Measurements from ENCODE around the gene TRERF1. TPM values are rescaled to one million over a fixed set of nuclear protein-coding genes. Genes with fewer than 3 reads are reported as not detected.

TRERF1 gene
- total and polyA plus RNA-seq, 2 experiments from 2014 or later, result 11.2 to 20.6 TPM

DNA sequence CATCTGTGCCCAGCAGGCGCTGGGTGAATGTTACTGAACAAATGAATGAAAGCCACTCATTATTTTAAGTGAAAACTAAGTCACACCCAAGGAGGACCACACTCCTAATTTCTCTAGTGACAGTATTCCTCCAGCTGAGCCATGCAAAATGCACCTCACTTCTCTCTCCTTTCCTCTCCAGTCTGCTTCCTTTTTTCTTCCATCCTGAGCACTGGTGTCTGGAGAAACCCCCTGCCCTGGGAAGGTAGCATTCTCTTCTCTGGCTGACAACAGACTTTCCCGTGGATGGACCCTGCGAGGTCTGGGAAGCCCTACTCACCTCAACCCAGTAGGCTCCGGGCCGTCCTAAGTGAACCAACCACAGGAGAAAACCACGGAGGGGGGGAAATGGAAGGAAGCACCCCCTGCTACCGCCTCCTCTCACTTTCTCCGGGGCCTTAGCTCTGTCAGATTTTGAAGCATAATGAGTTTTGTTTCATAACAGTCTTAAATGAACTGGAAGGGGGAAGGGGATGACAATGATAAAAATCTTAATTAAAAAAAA, 22.6 kb downstream of the TRERF1 start:
- H3F3A ChIP-seq (replicated peaks; ENCODE audit: low read depth), result 0 out of 2 replicates have a peak, but pooled peaks cover 9% of the 10 kb centered on the region
- no peak for DNase-seq (ENCODE audit: low spot score)
- H3K4me3 ChIP-seq, result no peak overlapping the region; the same call in 1 of the 2 replicates
- peaks cover 100% of the 10 kb centered on the region for H3K79me2 ChIP-seq (replicated peaks; ENCODE audit: insufficient read depth)
- H3K9me2 ChIP-seq (ENCODE audit: insufficient read depth), result no peaks in the 10 kb centered on the region
- peak overlapping the region; percentile 60 for H3K4me2 ChIP-seq
- H3K27me3 Mint-ChIP-seq (ENCODE audit: insufficient read depth, low read depth, poor library complexity), result peaks cover 6% of the 10 kb centered on the region
- H3K27me3 ChIP-seq (ENCODE audit: insufficient read depth), result no peaks in the 10 kb centered on the region
- H3K36me3 Mint-ChIP-seq (ENCODE audit: low read depth), result peaks cover 21% of the 10 kb centered on the region
- H2AFZ ChIP-seq, result no peak overlapping the region
- peak; percentile 31; the same call in 2 of the 3 replicates for ATAC-seq
- H3K27ac ChIP-seq (ENCODE audit: low read depth), result peak overlapping the region; percentile 63
- H3K9me3 Mint-ChIP-seq, result peaks cover 12% of the 10 kb centered on the region
- no peak for TF ChIP-seq ZNF114 (CRISPR knock-in tag; IDR thresholded peaks at IDR 0.05)
- no peak for TF ChIP-seq STAT1 (IDR thresholded peaks at IDR 0.05; ENCODE audit: unreplicated experiment)
- TF ChIP-seq JUNB (IDR thresholded peaks at IDR 0.05; ENCODE audit: unreplicated experiment), result no peak
- no peak for TF ChIP-seq ZNF462 (CRISPR knock-in tag; IDR thresholded peaks at IDR 0.05)
- TF ChIP-seq NANOG (IDR thresholded peaks at IDR 0.05; ENCODE audit: borderline replicate concordance), result no peak
- TF ChIP-seq, protein P1, sequence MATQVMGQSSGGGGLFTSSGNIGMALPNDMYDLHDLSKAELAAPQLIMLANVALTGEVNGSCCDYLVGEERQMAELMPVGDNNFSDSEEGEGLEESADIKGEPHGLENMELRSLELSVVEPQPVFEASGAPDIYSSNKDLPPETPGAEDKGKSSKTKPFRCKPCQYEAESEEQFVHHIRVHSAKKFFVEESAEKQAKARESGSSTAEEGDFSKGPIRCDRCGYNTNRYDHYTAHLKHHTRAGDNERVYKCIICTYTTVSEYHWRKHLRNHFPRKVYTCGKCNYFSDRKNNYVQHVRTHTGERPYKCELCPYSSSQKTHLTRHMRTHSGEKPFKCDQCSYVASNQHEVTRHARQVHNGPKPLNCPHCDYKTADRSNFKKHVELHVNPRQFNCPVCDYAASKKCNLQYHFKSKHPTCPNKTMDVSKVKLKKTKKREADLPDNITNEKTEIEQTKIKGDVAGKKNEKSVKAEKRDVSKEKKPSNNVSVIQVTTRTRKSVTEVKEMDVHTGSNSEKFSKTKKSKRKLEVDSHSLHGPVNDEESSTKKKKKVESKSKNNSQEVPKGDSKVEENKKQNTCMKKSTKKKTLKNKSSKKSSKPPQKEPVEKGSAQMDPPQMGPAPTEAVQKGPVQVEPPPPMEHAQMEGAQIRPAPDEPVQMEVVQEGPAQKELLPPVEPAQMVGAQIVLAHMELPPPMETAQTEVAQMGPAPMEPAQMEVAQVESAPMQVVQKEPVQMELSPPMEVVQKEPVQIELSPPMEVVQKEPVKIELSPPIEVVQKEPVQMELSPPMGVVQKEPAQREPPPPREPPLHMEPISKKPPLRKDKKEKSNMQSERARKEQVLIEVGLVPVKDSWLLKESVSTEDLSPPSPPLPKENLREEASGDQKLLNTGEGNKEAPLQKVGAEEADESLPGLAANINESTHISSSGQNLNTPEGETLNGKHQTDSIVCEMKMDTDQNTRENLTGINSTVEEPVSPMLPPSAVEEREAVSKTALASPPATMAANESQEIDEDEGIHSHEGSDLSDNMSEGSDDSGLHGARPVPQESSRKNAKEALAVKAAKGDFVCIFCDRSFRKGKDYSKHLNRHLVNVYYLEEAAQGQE (IDR thresholded peaks at IDR 0.05; ENCODE audit: unreplicated experiment), result no peak
- TF ChIP-seq EZH2 (IDR thresholded peaks at IDR 0.05; ENCODE audit: low read depth, unreplicated experiment), result no peak
- TF ChIP-seq CREB1 (CRISPR knock-in tag; IDR thresholded peaks at IDR 0.05; ENCODE audit: low read depth), result no peak
- TF ChIP-seq, protein P2, sequence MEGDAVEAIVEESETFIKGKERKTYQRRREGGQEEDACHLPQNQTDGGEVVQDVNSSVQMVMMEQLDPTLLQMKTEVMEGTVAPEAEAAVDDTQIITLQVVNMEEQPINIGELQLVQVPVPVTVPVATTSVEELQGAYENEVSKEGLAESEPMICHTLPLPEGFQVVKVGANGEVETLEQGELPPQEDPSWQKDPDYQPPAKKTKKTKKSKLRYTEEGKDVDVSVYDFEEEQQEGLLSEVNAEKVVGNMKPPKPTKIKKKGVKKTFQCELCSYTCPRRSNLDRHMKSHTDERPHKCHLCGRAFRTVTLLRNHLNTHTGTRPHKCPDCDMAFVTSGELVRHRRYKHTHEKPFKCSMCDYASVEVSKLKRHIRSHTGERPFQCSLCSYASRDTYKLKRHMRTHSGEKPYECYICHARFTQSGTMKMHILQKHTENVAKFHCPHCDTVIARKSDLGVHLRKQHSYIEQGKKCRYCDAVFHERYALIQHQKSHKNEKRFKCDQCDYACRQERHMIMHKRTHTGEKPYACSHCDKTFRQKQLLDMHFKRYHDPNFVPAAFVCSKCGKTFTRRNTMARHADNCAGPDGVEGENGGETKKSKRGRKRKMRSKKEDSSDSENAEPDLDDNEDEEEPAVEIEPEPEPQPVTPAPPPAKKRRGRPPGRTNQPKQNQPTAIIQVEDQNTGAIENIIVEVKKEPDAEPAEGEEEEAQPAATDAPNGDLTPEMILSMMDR (conservative IDR thresholded peaks at IDR 0.05; ENCODE audit: low read depth in 2 of 2), result no peak
- TF ChIP-seq POLR2AphosphoS5 (IDR thresholded peaks at IDR 0.05; ENCODE audit: low read depth), result no peak
- peaks cover 53% of the 10 kb centered on the region for H3K4me1 Mint-ChIP-seq
- H3K27ac Mint-ChIP-seq, result peak overlapping the region; percentile 84
- H3K4me3 Mint-ChIP-seq, result no peak overlapping the region; the same call in 2 of the 3 replicates
- H3K36me3 ChIP-seq (ENCODE audit: insufficient read depth), result peaks cover 7% of the 10 kb centered on the region; the same call in 1 of the 2 replicates
- peaks cover 60% of the 10 kb centered on the region for H4K20me1 ChIP-seq (replicated peaks; ENCODE audit: insufficient read depth)
- H3K4me1 ChIP-seq (ENCODE audit: insufficient read depth), result peaks cover 42% of the 10 kb centered on the region

Data from GM23338 (cell line).